Tibial artery (tissue), 4 donors: Measurements from ENCODE around the gene RERE.

Source experiments
- DNase-seq, 2 donors: peaks; one replicate each; pipeline ENCODE4 v3.0.0-alpha.2; 2019
- H3K27ac ChIP-seq, 2 donors: fragments of 200-600 bp; sonication (generic) in 1 of 2; 1 replicate in 1 of 2; 2 replicates in 1 of 2; pipeline ENCODE4 v1.5.1; 2018 to 2019; ENCODE audit warnings: mild to moderate bottlenecking in 1 of 2
- H3K27me3 ChIP-seq, 2 donors: fragments of 200-600 bp; sonication (generic) in 1 of 2; one replicate each; pipeline versions ENCODE4 v1.5.1 to v1.6.0; 2016 to 2019
- H3K36me3 ChIP-seq, 3 donors: fragments of 200-600 bp; sonication (generic) in 2 of 3; one replicate each; pipeline ENCODE4 v1.5.1; 2016 to 2019; ENCODE audit warnings: mild to moderate bottlenecking in 2 of 3
- H3K4me1 ChIP-seq, 4 donors: fragments of 200-600 bp; sonication (generic) in 2 of 4; 1 replicate in 3 of 4; 2 replicates in 1 of 4; pipeline ENCODE4 v1.5.1; 2016 to 2019
- H3K4me3 ChIP-seq, 2 donors: fragments of 200-600 bp; sonication (generic) in 1 of 2; 1 replicate in 1 of 2; 2 replicates in 1 of 2; pipeline ENCODE4 v1.5.1; 2018 to 2019; ENCODE audit warnings: mild to moderate bottlenecking in 2 of 2
- H3K9me3 ChIP-seq, 3 donors: fragments of 200-600 bp; sonication (generic) in 1 of 3; one replicate each; pipeline ENCODE4 v1.5.1; 2016 to 2019
- CTCF ChIP-seq, 2 experiments: fragments of 200-600 bp in 1 of 2; fragments of 450-650 bp in 1 of 2; IDR thresholded peaks; one replicate each; pipeline ENCODE4 v1.5.1; 2017 to 2019; ENCODE audit warnings: antibody characterized with exemption in 2 of 2, mild to moderate bottlenecking in 1 of 2, moderate library complexity in 1 of 2
- intact Hi-C: fragments of 100-400 bp; cut with DNase I; formaldehyde crosslinking; loops from one replicate; pipeline ENCODE4 v1.15.0; 2023; ENCODE audit warnings: low total_unique reads

The RERE gene

GRCh38 chr1:8370905-8371315 is 446.5 kb downstream of the RERE start:
- no peak for DNase-seq
- Histone ChIP-seq H3K4me1 (peaks cover 6 to 91% (median 77%) of the 10 kb centered on the region in 4 donors), H3K9me3 (no peaks in the 10 kb centered on the region), H3K27ac (peak overlapping the region; percentile 74 to 82), H3K27me3 (no peaks in the 10 kb centered on the region), H3K4me3 (peak overlapping the region in 1 of 2 donors; percentile 5), H3K36me3 (peaks cover 0 to 7% (median 6%) of the 10 kb centered on the region in 3 donors)
- intact Hi-C loops = loop anchor here (5.0 kb wide), 2 partner anchors 41 to 201 kb away; no protein-coding TSS in a partner anchor
- TF ChIP-seq CTCF (IDR thresholded peaks at IDR 0.05) = no peak

- no peak overlapping the region for H3K4me3 ChIP-seq
- H3K4me1 ChIP-seq = peaks cover 6 to 97% (median 81%) of the 10 kb centered on the region in 4 donors
- TF ChIP-seq CTCF (IDR thresholded peaks at IDR 0.05) = no peak
- no peak for DNase-seq
- H3K36me3 ChIP-seq = peaks cover 4 to 13% (median 12%) of the 10 kb centered on the region in 3 donors
- H3K9me3 ChIP-seq = no peaks in the 10 kb centered on the region
- H3K27me3 ChIP-seq = no peaks in the 10 kb centered on the region
- intact Hi-C loops = loop anchor here (5.0 kb wide), 2 partner anchors 42 to 202 kb away; no protein-coding TSS in a partner anchor
- peak overlapping the region; percentile 74 to 82 for H3K27ac ChIP-seq
These were observed 447.2 kb downstream of the RERE start for GRCh38 chr1:8370046-8370881.

GRCh38 chr1:8368956-8369639 is 448.3 kb downstream of the RERE start:
- no peak for TF ChIP-seq CTCF (IDR thresholded peaks at IDR 0.05)
- intact Hi-C loops = no loop called here
- Histone ChIP-seq H3K9me3 (no peaks in the 10 kb centered on the region), H3K4me1 (peaks cover 6 to 96% (median 83%) of the 10 kb centered on the region in 4 donors), H3K27me3 (no peaks in the 10 kb centered on the region), H3K4me3 (no peak overlapping the region), H3K27ac (peak overlapping the region; percentile 74 to 82), H3K36me3 (peaks cover 12 to 25% (median 23%) of the 10 kb centered on the region in 3 donors)
- DNase-seq = peak in 1 of 2 donors; percentile 47

GRCh38 chr1:8367571-8368194 is 449.8 kb downstream of the RERE start:
- no peak for TF ChIP-seq CTCF (IDR thresholded peaks at IDR 0.05)
- Histone ChIP-seq H3K9me3 (no peaks in the 10 kb centered on the region), H3K4me1 (peaks cover 6 to 96% (median 81%) of the 10 kb centered on the region in 4 donors), H3K27ac (peak overlapping the region; percentile 18 to 20), H3K36me3 (peaks cover 12 to 39% (median 31%) of the 10 kb centered on the region in 3 donors), H3K4me3 (no peak overlapping the region), H3K27me3 (no peaks in the 10 kb centered on the region)
- intact Hi-C loops = no loop called here
- no peak for DNase-seq

GRCh38 chr1:8365661-8366362 is 451.6 kb downstream of the RERE start:
- no peak overlapping the region for H3K4me3 ChIP-seq
- intact Hi-C loops = no loop called here
- peaks cover 30 to 58% (median 50%) of the 10 kb centered on the region in 3 donors for H3K36me3 ChIP-seq
- H3K27ac ChIP-seq = no peak overlapping the region
- peaks cover 6 to 77% (median 64%) of the 10 kb centered on the region in 4 donors for H3K4me1 ChIP-seq
- DNase-seq = peak in 1 of 2 donors; percentile 60
- H3K9me3 ChIP-seq = no peaks in the 10 kb centered on the region
- no peak for TF ChIP-seq CTCF (IDR thresholded peaks at IDR 0.05)
- H3K27me3 ChIP-seq = no peaks in the 10 kb centered on the region
